Gastroesophageal sphincter (tissue), 4 donors: ENCODE data around the gene FOXE3. TPM values are rescaled to one million over a fixed set of nuclear protein-coding genes. Genes with fewer than 3 reads are reported as not detected.
A peak's percentile ranks its signal among the peaks of the same experiment; 100 is the strongest.

ENCODE experiments used
- ATAC-seq: fragments of 150-250 bp; one replicate; pipeline ENCODE4 v1.9.1; 2016; ENCODE audit warnings: mild to moderate bottlenecking, moderate library complexity
- H3K27ac ChIP-seq, 4 donors: fragments of 200-600 bp; sonication (generic) in 3 of 4; 1 replicate in 3 of 4; 2 replicates in 1 of 4; pipeline ENCODE4 v1.5.1; 2016 to 2019
- H3K27me3 ChIP-seq: fragments of 200-600 bp; sonication (generic); one replicate; pipeline ENCODE4 v1.5.1; 2019
- H3K36me3 ChIP-seq, 2 donors: fragments of 200-600 bp; sonication (generic); one replicate each; pipeline ENCODE4 v1.5.1; 2019; ENCODE audit warnings: control low read depth in 1 of 2
- H3K4me1 ChIP-seq, 3 donors: fragments of 200-600 bp; sonication (generic); 1 replicate in 2 of 3; 2 replicates in 1 of 3; pipeline ENCODE4 v1.5.1; 2016 to 2019; ENCODE audit warnings: control low read depth in 2 of 3
- H3K4me3 ChIP-seq, 2 donors: fragments of 200-600 bp; sonication (generic); one replicate each; pipeline ENCODE4 v1.5.1; 2019; ENCODE audit warnings: mild to moderate bottlenecking in 1 of 2, moderate library complexity in 1 of 2
- H3K9me3 ChIP-seq, 3 donors: fragments of 200-600 bp; sonication (generic); one replicate each; pipeline ENCODE4 v1.5.1; 2017 to 2019; ENCODE audit warnings: control low read depth in 2 of 3
- EP300 ChIP-seq: sonication (generic); formaldehyde crosslinking; IDR thresholded peaks from one replicate; pipeline ENCODE4 v1.6.1; 2017; ENCODE audit warnings: antibody characterized with exemption, mild to moderate bottlenecking
- POLR2A ChIP-seq, 2 donors: fragments of 450-650 bp; IDR thresholded peaks; one replicate each; pipeline ENCODE4 v1.6.1; 2017; ENCODE audit warnings: antibody characterized with exemption in 2 of 2, mild to moderate bottlenecking in 2 of 2, moderate library complexity in 1 of 2
- POLR2AphosphoS5 ChIP-seq: sonication (generic); formaldehyde crosslinking; IDR thresholded peaks from one replicate; pipeline ENCODE4 v1.6.1; 2017; ENCODE audit warnings: antibody characterized with exemption
- WGBS, 2 donors: methylation state at CpG; one replicate each; pipeline ENCODE4 v1.1.5; 2018; ENCODE audit warnings: low coverage in 1 of 2; 5-methylcytosine and 5-hydroxymethylcytosine counted together
- total RNA-seq, 4 donors: library from RNA; depleted of rRNA; stranded (reverse); fragments of >200 nt; gene quantifications; one replicate each; pipeline ENCODE4 v1.1.0, GENCODE V29; 2016
- TF ChIP-seq, protein P1 (sequence below), 4 experiments: fragments of 200-600 bp in 2 of 4; fragments of 450-650 bp in 2 of 4; sonication (generic) in 1 of 4; IDR thresholded peaks; one replicate each; pipeline ENCODE4 v1.5.1; 2017 to 2019; ENCODE audit warnings: antibody characterized with exemption in 4 of 4, mild to moderate bottlenecking in 2 of 4, moderate library complexity in 2 of 4

Gene FOXE3
- total RNA-seq, 4 donors from 2014 or later = not detected

DNA sequence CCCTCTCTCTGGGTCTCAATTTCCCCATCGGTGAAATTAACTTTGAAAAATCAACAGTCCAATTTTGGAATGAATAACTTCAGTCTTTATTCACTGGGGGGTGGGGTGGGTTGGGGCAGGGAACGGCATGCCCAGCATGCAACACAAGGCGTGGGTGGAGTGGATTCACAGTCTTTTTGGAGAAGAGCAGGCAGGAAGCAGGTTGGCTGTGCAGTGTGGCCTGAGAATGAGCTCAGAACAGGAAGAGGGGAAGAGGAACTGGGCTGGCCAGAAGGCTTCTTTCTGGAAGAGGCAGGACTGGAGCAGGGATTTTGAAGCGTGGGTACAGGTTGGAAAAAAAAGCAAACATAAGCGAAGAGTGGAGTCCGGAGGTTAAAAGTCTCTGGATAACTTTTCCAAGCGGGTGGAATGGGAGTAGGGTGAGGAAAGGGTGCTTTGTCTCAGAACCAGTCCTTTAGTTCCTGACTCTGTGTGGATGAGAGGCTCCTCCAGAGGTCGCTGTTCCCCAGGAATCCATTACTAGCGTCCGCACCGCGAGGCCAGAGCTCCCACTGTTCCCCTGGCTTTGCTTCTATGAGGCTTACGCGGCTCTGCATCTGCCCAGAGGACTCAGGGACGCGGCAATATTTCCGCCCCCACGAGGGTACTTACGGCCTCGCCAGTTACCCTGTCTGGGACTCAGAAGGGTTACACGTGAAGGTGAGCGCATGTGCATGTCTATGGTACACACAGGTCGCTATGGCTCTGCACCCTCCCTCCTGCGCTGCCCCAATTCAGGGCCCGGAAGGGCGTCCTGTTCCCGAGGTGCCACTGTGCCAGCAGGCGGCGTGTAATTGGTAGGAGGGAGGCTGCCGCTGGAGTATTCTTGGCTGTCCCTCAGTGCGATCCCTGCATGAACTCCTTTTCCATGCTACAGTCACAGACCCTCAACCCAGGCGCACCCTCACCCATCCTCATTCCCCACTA lies 16.3 kb downstream of the FOXE3 start:
- Histone ChIP-seq H3K27ac (no peak overlapping the region), H3K4me1 (peaks cover 0 to 50% (median 27%) of the 10 kb centered on the region in 3 donors), H3K9me3 (no peaks in the 10 kb centered on the region), H3K4me3 (peak overlapping the region in 1 of 2 donors; percentile 6), H3K36me3 (no peaks in the 10 kb centered on the region), H3K27me3 (peaks cover 100% of the 10 kb centered on the region)
- 3 to 8% methylated on average over 12 to 15 of the region's 32 CpGs for WGBS, 2 donors
- peak; percentile 60 for ATAC-seq
- no peak for TF ChIP-seq POLR2AphosphoS5
- TF ChIP-seq, protein P1, sequence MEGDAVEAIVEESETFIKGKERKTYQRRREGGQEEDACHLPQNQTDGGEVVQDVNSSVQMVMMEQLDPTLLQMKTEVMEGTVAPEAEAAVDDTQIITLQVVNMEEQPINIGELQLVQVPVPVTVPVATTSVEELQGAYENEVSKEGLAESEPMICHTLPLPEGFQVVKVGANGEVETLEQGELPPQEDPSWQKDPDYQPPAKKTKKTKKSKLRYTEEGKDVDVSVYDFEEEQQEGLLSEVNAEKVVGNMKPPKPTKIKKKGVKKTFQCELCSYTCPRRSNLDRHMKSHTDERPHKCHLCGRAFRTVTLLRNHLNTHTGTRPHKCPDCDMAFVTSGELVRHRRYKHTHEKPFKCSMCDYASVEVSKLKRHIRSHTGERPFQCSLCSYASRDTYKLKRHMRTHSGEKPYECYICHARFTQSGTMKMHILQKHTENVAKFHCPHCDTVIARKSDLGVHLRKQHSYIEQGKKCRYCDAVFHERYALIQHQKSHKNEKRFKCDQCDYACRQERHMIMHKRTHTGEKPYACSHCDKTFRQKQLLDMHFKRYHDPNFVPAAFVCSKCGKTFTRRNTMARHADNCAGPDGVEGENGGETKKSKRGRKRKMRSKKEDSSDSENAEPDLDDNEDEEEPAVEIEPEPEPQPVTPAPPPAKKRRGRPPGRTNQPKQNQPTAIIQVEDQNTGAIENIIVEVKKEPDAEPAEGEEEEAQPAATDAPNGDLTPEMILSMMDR (IDR thresholded peaks at IDR 0.05) = peak in 3 of 4 experiments; percentile 55 to 79 (median 72)

DNA sequence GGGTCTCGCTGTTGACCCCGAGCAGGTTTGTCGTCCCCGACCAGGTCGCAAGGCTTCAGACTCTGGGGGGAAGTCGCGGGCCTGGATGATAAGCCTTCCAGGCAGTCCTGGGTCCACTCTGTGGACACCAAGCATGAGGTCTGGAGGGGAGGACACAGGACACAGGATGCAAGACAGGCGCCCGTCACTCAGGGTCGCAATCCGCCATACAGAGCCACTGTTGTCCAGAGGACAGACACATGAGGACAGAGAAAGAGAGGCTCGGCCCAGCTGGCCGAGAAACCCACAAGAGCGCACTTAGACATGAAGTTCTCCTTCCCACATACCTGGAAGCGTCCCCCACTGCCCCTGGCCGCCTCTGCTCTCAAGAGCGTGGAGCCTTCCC lies 16.9 kb downstream of the FOXE3 start:
- WGBS, 2 donors = 30 to 40% methylated on average over 1 to 2 of the region's 17 CpGs
- H3K27me3 ChIP-seq = peaks cover 100% of the 10 kb centered on the region
- H3K36me3 ChIP-seq = no peaks in the 10 kb centered on the region
- H3K27ac ChIP-seq = no peak overlapping the region
- no peak for TF ChIP-seq POLR2AphosphoS5
- TF ChIP-seq POLR2A (IDR thresholded peaks at IDR 0.05) = no peak
- TF ChIP-seq EP300 = no peak
- TF ChIP-seq, protein P1 (IDR thresholded peaks at IDR 0.05) = no peak
- H3K4me1 ChIP-seq = peaks cover 0 to 56% (median 27%) of the 10 kb centered on the region in 3 donors
- H3K9me3 ChIP-seq = no peaks in the 10 kb centered on the region
- ATAC-seq = no peak
- H3K4me3 ChIP-seq = peak overlapping the region in 1 of 2 donors; percentile 6

DNA sequence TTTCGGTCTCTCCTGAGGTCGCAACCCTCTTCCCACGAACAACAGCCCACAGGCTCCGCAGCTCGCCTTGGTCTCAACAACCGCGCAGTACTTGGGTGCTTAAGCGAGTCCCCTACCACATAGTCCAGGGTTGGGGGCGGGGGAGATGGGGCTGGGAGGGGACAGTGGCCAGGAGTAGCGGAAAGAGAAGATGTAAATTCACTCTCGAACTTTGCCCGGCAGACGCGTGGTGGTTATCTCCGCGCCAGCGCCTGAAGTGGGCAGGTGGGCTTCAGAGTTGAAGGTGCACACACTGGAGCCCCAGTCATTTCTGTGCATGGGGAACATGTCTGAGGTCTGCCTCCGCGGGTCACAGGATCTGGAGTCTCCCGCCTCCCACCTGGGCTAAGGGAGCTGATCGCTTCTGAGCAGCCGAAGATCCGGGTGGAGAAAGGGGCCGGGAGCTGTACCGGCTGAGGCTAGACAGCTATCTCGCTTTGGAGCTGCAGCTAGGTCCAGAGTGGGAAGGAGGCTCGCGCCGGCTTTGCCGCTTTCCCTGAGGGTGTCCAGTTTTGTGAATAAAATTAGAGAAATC lies 17.5 kb downstream of the FOXE3 start:
- Histone ChIP-seq H3K4me1 (peaks cover 0 to 61% (median 27%) of the 10 kb centered on the region in 3 donors), H3K27ac (no peak overlapping the region), H3K27me3 (peaks cover 99% of the 10 kb centered on the region), H3K4me3 (peak overlapping the region in 1 of 2 donors; percentile 31), H3K9me3 (no peaks in the 10 kb centered on the region), H3K36me3 (no peaks in the 10 kb centered on the region)
- WGBS, 2 donors = 25% methylated on average over 7 of the region's 30 CpGs; no CpG with 5 or more reads in 1 of the 2 donors
- TF ChIP-seq, protein P1 (IDR thresholded peaks at IDR 0.05) = no peak
- no peak for TF ChIP-seq EP300
- no peak for TF ChIP-seq POLR2A (IDR thresholded peaks at IDR 0.05)
- TF ChIP-seq POLR2AphosphoS5 = no peak
- no peak for ATAC-seq

DNA sequence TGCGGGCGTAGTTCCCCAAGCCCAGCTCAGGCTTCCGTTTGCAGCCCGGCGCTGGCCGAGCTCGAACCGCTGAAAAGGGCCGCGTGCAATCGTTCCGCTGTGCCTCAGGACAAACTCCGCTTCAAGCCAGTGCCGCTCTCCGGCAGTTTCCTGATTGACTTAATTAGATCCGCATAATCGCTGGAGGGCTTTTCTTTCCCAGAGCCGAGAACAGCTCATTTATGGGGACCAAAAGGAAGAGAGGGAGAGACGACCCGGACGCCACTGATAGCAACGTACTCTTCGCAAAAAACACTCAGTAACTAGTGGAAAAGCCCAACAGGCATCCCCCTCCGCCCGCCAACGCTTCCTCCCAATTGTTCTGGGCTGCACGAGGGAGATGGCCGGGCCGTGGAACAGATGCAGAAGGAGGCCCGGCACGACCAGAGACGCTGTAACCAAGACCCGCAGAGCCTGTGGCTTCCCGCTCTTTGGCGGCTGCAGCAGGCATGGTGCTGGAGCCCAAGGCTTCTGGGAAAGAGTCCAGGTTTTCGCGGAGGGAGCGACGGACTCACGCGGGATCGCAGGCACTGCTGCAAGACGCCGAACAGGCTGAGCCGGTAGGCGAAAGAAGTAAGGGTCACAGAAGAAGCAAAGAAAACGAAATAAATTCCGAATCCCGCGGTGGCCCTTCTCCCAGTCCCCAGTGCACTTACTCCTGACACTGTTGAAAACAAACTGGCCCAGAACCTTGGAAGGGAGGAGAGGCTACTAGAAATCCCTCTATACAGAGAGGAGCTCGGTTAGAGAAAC lies 18.2 kb downstream of the FOXE3 start:
- Histone ChIP-seq H3K4me1 (peaks cover 0 to 68% (median 27%) of the 10 kb centered on the region in 3 donors), H3K27ac (no peak overlapping the region), H3K4me3 (peak overlapping the region in 1 of 2 donors; percentile 31), H3K36me3 (no peaks in the 10 kb centered on the region), H3K9me3 (no peaks in the 10 kb centered on the region), H3K27me3 (peaks cover 99% of the 10 kb centered on the region)
- 0 to 2% methylated on average over 7 to 25 of the region's 51 CpGs for WGBS, 2 donors
- TF ChIP-seq POLR2AphosphoS5 (peak; percentile 30), EP300 (no peak), POLR2A (IDR thresholded peaks at IDR 0.05) (no peak)
- TF ChIP-seq, protein P1 (IDR thresholded peaks at IDR 0.05) = peak in 1 of 4 experiments; percentile 13
- ATAC-seq = no peak
